GM12801 (cell line): Measurements from ENCODE around the gene GPR146.

Experiments
- CTCF ChIP-seq: IDR thresholded peaks from one replicate; pipeline ENCODE4 v1.5.1; 2011; ENCODE audit warnings: control low read depth; ENCODE audit not compliant: insufficient read length; ENCODE audit errors: extremely low read depth

The GPR146 gene

GRCh38 chr7:1062296-1063294 lies 18.2 kb downstream of the GPR146 start:
- TF ChIP-seq CTCF: no peak

GRCh38 chr7:1063361-1063760 lies 19.0 kb downstream of the GPR146 start:
- no peak for TF ChIP-seq CTCF

- TF ChIP-seq CTCF: no peak
Observed at GRCh38 chr7:1064581-1064980, 20.2 kb downstream of the GPR146 start.

GRCh38 chr7:1065263-1065584 lies 20.9 kb downstream of the GPR146 start:
- TF ChIP-seq CTCF: no peak

GRCh38 chr7:1065585-1066241 lies 21.4 kb downstream of the GPR146 start:
- no peak for TF ChIP-seq CTCF

GRCh38 chr7:1066242-1066588 lies 21.9 kb downstream of the GPR146 start:
- no peak for TF ChIP-seq CTCF

GRCh38 chr7:1068013-1068412 lies 23.7 kb downstream of the GPR146 start:
- TF ChIP-seq CTCF: no peak
